ENCODE data around the gene NCOA3. TPM values are rescaled to one million over a fixed set of nuclear protein-coding genes. Genes with fewer than 3 reads are reported as not detected.

NCOA3 gene
- total RNA-seq, 1 donor from 2014 or later, result 24.6 TPM

DNA sequence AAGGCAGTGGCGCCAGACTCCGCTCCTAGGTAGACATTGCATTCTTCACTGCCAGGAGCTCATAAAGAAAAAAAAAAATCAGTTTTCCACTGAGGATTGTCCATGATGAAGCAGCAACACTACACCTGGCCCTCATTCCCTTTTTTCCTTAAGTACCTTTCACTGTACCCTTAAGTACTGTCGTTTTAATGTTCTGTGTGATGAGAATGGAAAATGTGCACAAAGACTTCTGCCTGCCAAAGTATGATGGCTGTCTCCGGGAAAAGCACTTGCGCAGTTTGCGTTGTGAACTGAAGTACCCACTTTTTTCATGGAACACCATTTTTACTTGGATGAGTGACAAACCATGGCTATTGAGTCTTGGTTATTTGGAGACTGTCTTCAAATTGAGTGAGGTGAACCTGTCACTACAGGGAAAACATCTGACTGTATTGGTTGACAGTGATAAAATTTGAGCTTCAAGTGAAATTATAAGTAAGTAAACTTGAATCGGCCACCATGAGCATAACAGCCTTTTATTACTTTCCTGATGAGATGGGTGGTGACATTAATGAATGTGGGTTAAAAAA lies 104.8 kb downstream of the NCOA3 start:
- Mint-ChIP-seq H3K4me1 (ENCODE audit: low read depth, unreplicated experiment) (peaks cover 19% of the 10 kb centered on the region), H3K4me3 (ENCODE audit: unreplicated experiment) (no peak overlapping the region), H3K36me3 (ENCODE audit: unreplicated experiment) (no peaks in the 10 kb centered on the region), H3K9me3 (ENCODE audit: unreplicated experiment) (peaks cover 4% of the 10 kb centered on the region), H3K27ac (ENCODE audit: unreplicated experiment) (no peak overlapping the region), H3K27me3 (ENCODE audit: unreplicated experiment) (no peaks in the 10 kb centered on the region)
- TF ChIP-seq, protein P1, sequence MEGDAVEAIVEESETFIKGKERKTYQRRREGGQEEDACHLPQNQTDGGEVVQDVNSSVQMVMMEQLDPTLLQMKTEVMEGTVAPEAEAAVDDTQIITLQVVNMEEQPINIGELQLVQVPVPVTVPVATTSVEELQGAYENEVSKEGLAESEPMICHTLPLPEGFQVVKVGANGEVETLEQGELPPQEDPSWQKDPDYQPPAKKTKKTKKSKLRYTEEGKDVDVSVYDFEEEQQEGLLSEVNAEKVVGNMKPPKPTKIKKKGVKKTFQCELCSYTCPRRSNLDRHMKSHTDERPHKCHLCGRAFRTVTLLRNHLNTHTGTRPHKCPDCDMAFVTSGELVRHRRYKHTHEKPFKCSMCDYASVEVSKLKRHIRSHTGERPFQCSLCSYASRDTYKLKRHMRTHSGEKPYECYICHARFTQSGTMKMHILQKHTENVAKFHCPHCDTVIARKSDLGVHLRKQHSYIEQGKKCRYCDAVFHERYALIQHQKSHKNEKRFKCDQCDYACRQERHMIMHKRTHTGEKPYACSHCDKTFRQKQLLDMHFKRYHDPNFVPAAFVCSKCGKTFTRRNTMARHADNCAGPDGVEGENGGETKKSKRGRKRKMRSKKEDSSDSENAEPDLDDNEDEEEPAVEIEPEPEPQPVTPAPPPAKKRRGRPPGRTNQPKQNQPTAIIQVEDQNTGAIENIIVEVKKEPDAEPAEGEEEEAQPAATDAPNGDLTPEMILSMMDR (IDR thresholded peaks at IDR 0.05; ENCODE audit: partially characterized antibody, unreplicated experiment), result no peak
- DNase-seq, result no peak

DNA sequence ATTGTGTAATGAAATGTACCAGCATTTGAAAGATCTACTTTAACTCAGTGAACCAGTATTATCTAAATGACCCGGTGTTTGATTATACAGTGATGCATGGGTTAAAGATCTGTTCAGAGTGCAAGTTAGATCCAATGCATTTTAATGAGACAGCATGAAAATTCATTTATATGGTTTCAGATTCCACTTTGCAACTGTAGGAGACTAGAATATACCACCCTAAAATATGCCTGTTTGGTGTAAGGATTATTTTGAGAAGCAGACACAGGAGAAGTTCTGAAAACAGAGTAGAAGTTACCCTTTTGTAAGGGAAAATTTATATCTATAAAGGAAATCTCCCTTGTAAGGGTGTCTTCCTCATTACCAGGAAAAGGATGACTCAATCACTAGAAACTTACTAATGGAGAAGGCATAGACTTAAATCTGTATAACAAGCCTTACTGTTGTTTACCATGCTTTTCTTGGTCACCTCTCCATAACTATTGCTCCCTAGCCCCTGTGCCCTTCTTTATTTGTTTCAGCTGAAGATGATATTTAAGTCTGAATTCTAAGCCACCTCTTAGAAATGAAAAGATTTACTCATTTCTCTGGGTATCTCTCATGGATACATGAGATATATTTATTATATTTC lies 105.4 kb downstream of the NCOA3 start:
- H3K27ac Mint-ChIP-seq (ENCODE audit: unreplicated experiment), result no peak overlapping the region
- TF ChIP-seq, protein P1 (IDR thresholded peaks at IDR 0.05; ENCODE audit: partially characterized antibody, unreplicated experiment), result no peak
- no peak for DNase-seq
- peaks cover 15% of the 10 kb centered on the region for H3K4me1 Mint-ChIP-seq (ENCODE audit: low read depth, unreplicated experiment)
- no peak overlapping the region for H3K4me3 Mint-ChIP-seq (ENCODE audit: unreplicated experiment)
- H3K36me3 Mint-ChIP-seq (ENCODE audit: unreplicated experiment), result no peaks in the 10 kb centered on the region
- H3K27me3 Mint-ChIP-seq (ENCODE audit: unreplicated experiment), result no peaks in the 10 kb centered on the region
- H3K9me3 Mint-ChIP-seq (ENCODE audit: unreplicated experiment), result peaks cover 4% of the 10 kb centered on the region

DNA sequence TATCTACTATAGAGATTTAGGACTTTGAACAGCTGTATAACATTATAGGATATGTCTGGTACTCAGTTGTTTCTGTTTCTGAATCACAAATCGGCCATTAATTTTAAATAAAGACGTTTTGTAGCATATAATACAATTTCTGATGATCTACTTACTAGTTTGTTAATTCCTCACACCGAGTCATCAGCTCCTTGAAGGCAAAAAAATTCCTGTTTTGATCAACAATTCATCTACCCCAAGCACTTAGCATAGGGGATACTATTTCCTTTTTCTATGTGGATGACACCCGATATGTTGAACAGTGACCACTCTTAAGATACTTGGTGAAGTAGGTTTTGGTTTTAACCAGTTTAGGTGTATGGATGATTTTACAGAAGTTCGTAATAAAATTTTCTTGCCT lies 107.3 kb downstream of the NCOA3 start:
- TF ChIP-seq, protein P1 (IDR thresholded peaks at IDR 0.05; ENCODE audit: partially characterized antibody, unreplicated experiment), result no peak
- Mint-ChIP-seq H3K4me3 (ENCODE audit: unreplicated experiment) (no peak overlapping the region), H3K36me3 (ENCODE audit: unreplicated experiment) (no peaks in the 10 kb centered on the region), H3K27ac (ENCODE audit: unreplicated experiment) (no peak overlapping the region), H3K27me3 (ENCODE audit: unreplicated experiment) (no peaks in the 10 kb centered on the region), H3K9me3 (ENCODE audit: unreplicated experiment) (no peaks in the 10 kb centered on the region), H3K4me1 (ENCODE audit: low read depth, unreplicated experiment) (no peaks in the 10 kb centered on the region)
- no peak for DNase-seq

DNA sequence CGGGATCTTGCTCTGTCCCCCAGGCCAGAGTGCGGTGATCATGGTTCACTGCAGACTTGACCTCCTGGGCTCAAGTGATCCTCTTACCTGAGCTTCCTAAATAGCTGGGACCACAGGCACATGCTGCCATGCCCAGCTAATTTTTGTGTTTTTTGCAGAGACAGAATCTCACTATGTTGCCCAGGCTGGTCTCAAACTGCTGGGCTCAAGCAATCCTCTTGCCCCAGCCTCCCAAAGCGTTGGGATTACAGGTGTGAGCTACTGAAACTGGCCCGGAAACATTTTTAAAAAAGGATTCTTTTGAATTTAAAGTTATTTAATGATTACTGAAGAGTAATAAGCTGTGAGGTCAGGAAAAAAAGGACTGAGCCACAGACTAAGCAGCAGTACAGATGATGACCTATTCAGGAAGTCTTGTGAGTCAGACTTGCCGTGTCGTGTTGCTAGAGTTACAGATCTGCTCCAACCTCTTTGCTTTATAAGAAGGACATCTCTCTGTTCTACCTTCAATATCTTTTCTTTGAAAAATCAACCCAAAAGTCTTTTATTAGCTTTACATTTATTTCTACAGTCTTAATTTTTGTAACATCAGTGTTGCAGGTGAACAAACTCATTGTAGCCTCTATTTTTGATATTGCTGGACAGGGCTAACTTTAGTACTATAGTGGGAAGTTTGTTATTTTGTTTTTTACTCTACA lies 108.7 kb downstream of the NCOA3 start:
- Mint-ChIP-seq H3K4me1 (ENCODE audit: low read depth, unreplicated experiment) (no peaks in the 10 kb centered on the region), H3K27ac (ENCODE audit: unreplicated experiment) (no peak overlapping the region), H3K9me3 (ENCODE audit: unreplicated experiment) (no peaks in the 10 kb centered on the region), H3K36me3 (ENCODE audit: unreplicated experiment) (no peaks in the 10 kb centered on the region), H3K4me3 (ENCODE audit: unreplicated experiment) (no peak overlapping the region), H3K27me3 (ENCODE audit: unreplicated experiment) (no peaks in the 10 kb centered on the region)
- no peak for DNase-seq
- TF ChIP-seq, protein P1 (IDR thresholded peaks at IDR 0.05; ENCODE audit: partially characterized antibody, unreplicated experiment), result no peak

DNA sequence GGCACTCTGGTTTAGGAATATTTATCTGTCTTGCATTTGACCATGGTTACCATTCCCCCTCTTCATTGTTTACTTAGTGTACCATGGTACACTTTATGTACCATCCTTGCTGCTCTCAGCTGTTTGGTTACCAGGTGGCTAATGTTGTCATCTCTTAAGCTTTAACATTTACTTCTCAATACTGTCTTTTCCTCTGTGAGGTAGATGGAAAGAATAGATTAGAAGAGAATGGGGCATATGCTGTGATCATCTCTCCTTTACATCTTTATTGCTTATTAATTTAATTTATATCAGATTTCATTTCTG lies 109.2 kb downstream of the NCOA3 start:
- TF ChIP-seq, protein P1 (IDR thresholded peaks at IDR 0.05; ENCODE audit: partially characterized antibody, unreplicated experiment), result no peak
- Mint-ChIP-seq H3K36me3 (ENCODE audit: unreplicated experiment) (no peaks in the 10 kb centered on the region), H3K4me1 (ENCODE audit: low read depth, unreplicated experiment) (no peaks in the 10 kb centered on the region), H3K4me3 (ENCODE audit: unreplicated experiment) (no peak overlapping the region), H3K9me3 (ENCODE audit: unreplicated experiment) (no peaks in the 10 kb centered on the region), H3K27ac (ENCODE audit: unreplicated experiment) (no peak overlapping the region), H3K27me3 (ENCODE audit: unreplicated experiment) (no peaks in the 10 kb centered on the region)
- no peak for DNase-seq

Measured in glutamatergic neuron (in vitro differentiated cells).